AG04450 (cell line): ENCODE measurements around the gene PDE4D. TPM values are rescaled to one million over a fixed set of nuclear protein-coding genes. Genes with fewer than 3 reads are reported as not detected.
"Not testable (repeated sequence)": the region's sequence is repeated elsewhere in the genome, so short reads cannot be mapped to it uniquely, and the experiment has no call there.

Experiments
- CTCF ChIA-PET: fragments of 300-600, 350-600 bp; formaldehyde crosslinking; extraction: SDS; loops from one replicate; lab custom pipeline; 2022; ENCODE audit warnings: antibody characterized with exemption, inconsistent platforms; lab: Charles Lee
- POLR2A ChIA-PET: fragments of 350-600 bp; formaldehyde crosslinking; extraction: SDS; loops from one replicate; lab custom pipeline; 2021; ENCODE audit warnings: antibody characterized with exemption, inconsistent platforms; lab: Yijun Ruan, JAX
- DNase-seq: peaks from one replicate; pipeline ENCODE4 v3.0.0-alpha.2; 2011; ENCODE audit warnings: low read depth, low spot score
- H3K27ac ChIP-seq: one replicate; pipeline ENCODE4 v1.5.1; 2012; ENCODE audit warnings: low read depth, low read length, control low read depth
- H3K27me3 ChIP-seq: one replicate; pipeline ENCODE4 v1.6.0; 2012; ENCODE audit warnings: low read length; ENCODE audit not compliant: control insufficient read depth, insufficient read depth
- H3K4me3 ChIP-seq: 2 replicates; pipeline ENCODE4 v1.5.1; 2011; ENCODE audit warnings: mild to moderate bottlenecking, low read depth, low read length, control low read depth
- H3K9me3 ChIP-seq: 2 replicates; pipeline ENCODE4 v1.5.1; 2012; ENCODE audit warnings: low read length; ENCODE audit not compliant: control insufficient read depth, insufficient read depth
- polyA plus RNA-seq: library from polyadenylated mRNA; depleted of rRNA; stranded (reverse); fragments of >200 nt; gene quantifications from 2 replicates; pipeline ENCODE4 v1.2.3, GENCODE V29; 2011
- TF ChIP-seq, protein P1 (sequence below): IDR thresholded peaks from 2 replicates; pipeline ENCODE4 v1.5.1; 2011; ENCODE audit warnings: low read depth, low read length, control low read depth, inconsistent platforms

Gene PDE4D
- polyA plus RNA-seq, 1 experiment = 12.0 TPM

DNA sequence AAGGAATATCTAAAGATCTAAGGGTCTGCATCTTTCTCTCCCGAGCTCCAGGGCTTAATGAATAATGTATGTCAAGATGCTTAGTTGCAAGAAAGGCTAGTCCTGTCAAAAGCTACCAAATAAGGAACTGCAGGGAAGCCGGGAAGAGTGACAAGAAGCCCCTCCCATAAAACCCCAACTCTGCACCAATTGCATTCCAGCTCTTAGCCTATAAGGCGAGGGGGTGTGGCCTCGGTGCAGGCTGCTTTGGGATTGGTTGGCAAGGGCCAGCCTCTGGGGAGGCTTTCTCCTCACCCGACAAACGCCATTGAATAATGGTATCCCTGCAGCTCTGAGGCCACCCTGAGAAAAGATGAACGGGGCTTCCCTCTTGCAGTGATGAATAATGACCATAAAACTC lies 893.7 kb downstream of the PDE4D start:
- Histone ChIP-seq H3K4me3 (no peak overlapping the region), H3K27ac (no peak overlapping the region), H3K27me3 (no peaks in the 10 kb centered on the region), H3K9me3 (no peaks in the 10 kb centered on the region)
- POLR2A ChIA-PET = no interaction called here
- DNase-seq = no peak
- TF ChIP-seq, protein P1, sequence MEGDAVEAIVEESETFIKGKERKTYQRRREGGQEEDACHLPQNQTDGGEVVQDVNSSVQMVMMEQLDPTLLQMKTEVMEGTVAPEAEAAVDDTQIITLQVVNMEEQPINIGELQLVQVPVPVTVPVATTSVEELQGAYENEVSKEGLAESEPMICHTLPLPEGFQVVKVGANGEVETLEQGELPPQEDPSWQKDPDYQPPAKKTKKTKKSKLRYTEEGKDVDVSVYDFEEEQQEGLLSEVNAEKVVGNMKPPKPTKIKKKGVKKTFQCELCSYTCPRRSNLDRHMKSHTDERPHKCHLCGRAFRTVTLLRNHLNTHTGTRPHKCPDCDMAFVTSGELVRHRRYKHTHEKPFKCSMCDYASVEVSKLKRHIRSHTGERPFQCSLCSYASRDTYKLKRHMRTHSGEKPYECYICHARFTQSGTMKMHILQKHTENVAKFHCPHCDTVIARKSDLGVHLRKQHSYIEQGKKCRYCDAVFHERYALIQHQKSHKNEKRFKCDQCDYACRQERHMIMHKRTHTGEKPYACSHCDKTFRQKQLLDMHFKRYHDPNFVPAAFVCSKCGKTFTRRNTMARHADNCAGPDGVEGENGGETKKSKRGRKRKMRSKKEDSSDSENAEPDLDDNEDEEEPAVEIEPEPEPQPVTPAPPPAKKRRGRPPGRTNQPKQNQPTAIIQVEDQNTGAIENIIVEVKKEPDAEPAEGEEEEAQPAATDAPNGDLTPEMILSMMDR = no peak
- CTCF ChIA-PET = interaction anchor here (1.1 to 7.5 kb wide), 6 partner anchors 33 to 189 kb away, joined by 3 to 50 read pairs (median 12); no protein-coding TSS in a partner anchor

DNA sequence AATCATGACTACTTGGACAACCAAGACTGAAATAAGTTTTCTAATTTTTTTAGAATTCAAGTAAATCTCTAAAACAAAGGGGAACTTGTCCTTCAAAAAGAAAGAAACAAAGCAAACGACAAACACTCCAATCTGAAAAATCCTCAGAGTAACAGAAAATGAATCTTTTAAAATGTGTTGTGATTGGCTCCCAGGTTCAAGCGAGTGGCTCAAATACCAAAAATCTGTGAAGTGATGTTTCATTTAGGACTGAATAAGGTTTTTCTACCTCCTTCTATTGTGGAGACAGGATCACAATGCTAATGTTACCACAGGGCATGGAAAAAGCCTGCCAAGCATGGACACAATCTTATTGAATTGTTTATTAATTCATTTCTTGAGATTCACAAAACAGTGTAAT lies 895.0 kb downstream of the PDE4D start:
- no peaks in the 10 kb centered on the region for H3K27me3 ChIP-seq
- ChIA-PET POLR2A (no interaction called here), CTCF (interaction anchor here (1.0 to 7.5 kb wide), 4 partner anchors 107 to 368 kb away, joined by 3 to 50 read pairs (median 24); no protein-coding TSS in a partner anchor)
- no peaks in the 10 kb centered on the region for H3K9me3 ChIP-seq
- TF ChIP-seq, protein P1 = no peak
- H3K4me3 ChIP-seq = no peak overlapping the region
- no peak for DNase-seq
- H3K27ac ChIP-seq = no peak overlapping the region

DNA sequence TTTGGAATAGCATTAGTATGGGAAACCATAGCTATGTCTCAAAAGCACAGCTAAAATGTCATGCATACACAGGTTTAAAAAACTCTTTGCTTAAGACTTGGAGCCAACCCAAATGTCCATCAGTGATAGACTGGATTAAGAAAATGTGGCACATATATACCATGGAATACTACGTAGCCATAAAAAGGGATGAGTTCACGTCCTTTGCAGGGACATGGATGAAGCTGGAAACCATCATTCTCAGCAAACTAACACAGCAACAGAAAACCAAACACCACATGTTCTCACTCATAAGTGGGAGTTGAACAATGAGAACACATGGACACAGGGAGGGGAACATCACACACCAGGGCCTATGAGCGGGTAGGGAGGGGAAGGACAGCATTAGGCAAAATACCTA lies 897.7 kb downstream of the PDE4D start:
- DNase-seq, POLR2A ChIA-PET, H3K9me3 ChIP-seq, H3K27me3 ChIP-seq, H3K27ac ChIP-seq, H3K4me3 ChIP-seq: not testable (repeated sequence)
- CTCF ChIA-PET = interaction anchor here (1.2 to 7.5 kb wide), 7 partner anchors 8 to 200 kb away, joined by 3 to 50 read pairs (median 8); no protein-coding TSS in a partner anchor

DNA sequence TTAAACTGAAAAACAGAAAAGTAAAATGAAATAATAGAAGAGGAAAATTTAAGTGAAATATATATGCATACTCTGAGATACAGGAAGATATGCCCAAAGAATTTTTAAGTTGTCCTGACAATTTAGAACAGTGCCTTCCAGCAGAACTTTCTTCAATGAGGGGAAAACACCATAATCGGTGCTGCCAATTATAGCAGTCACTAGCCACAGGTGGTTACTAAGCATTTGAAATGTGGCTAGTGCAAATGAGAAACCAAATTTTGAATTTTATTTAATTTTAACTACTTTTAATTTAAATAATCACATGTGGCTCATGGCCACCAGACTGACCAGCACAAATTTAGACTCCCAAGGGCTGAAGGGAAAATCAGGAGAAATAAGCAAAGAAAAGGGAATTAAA lies 900.1 kb downstream of the PDE4D start:
- CTCF ChIA-PET = interaction anchor here (1.2 kb wide), 1 partner anchor 107 kb away, joined by 4 read pairs; no protein-coding TSS in a partner anchor
- Histone ChIP-seq H3K27ac (no peak overlapping the region), H3K4me3 (no peak overlapping the region), H3K27me3 (no peaks in the 10 kb centered on the region), H3K9me3 (no peaks in the 10 kb centered on the region)
- no peak for DNase-seq
- POLR2A ChIA-PET = no interaction called here
- TF ChIP-seq, protein P1 = no peak

DNA sequence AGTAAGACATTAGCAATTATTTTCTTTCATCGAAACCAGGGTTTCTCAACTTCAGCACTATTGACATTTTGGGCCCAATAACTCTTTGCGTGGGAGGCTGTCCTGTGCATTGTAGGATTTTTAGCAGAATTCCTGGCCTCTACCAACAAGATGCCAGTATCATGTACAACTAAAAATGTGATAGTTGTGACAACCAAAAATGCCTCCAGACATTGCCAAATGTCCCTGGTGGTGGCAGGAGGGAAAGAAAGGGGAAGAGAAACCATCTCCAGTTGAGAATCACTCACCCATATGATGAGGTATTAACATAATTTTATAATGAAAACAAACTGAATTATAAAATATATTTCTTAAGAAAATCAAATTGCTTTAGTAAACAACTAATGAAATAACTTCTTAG lies 904.6 kb downstream of the PDE4D start:
- Histone ChIP-seq H3K4me3 (no peak overlapping the region), H3K27ac (no peak overlapping the region), H3K27me3 (no peaks in the 10 kb centered on the region), H3K9me3 (no peaks in the 10 kb centered on the region)
- DNase-seq = no peak
- TF ChIP-seq, protein P1 = no peak
- ChIA-PET CTCF (interaction anchor here (2.2 kb wide), 2 partner anchors 97 to 102 kb away, joined by 6 to 15 read pairs; no protein-coding TSS in a partner anchor), POLR2A (no interaction called here)
